Smooth muscle cell (in vitro differentiated cells): ENCODE results near the gene CACNA2D3. TPM values are rescaled to one million over a fixed set of nuclear protein-coding genes. Genes with fewer than 3 reads are reported as not detected.

Source experiments
- DNase-seq: peaks from one replicate; lab custom pipeline; 2025; ENCODE audit not compliant: unreplicated experiment; lab: John Stamatoyannopoulos, UW
- H2AFZ ChIP-seq: fragments of 200-600 bp; sonication (generic); 2 replicates; pipeline ENCODE4 v1.6.0; 2016; ENCODE audit warnings: antibody characterized with exemption, low read depth, mild to moderate bottlenecking
- H3F3A ChIP-seq: fragments of 200-600 bp; sonication (generic); 2 replicates; pipeline ENCODE4 v1.6.0; 2017; ENCODE audit warnings: antibody characterized with exemption, low read depth
- H3K27ac ChIP-seq: fragments of 200-600 bp; sonication (generic); 2 replicates; pipeline ENCODE4 v1.5.1; 2016; ENCODE audit warnings: low read depth, mild to moderate bottlenecking
- H3K27me3 ChIP-seq: fragments of 200-600 bp; sonication (generic); 2 replicates; pipeline ENCODE4 v1.6.1; 2016; ENCODE audit warnings: low read depth, mild to moderate bottlenecking
- H3K36me3 ChIP-seq: fragments of 200-600 bp; sonication (generic); 2 replicates; pipeline ENCODE4 v1.5.1; 2016; ENCODE audit warnings: low read depth
- H3K4me1 ChIP-seq: fragments of 200-600 bp; sonication (generic); 2 replicates; pipeline ENCODE4 v1.5.1; 2016; ENCODE audit warnings: low read depth
- H3K4me2 ChIP-seq: fragments of 200-600 bp; sonication (generic); 2 replicates; pipeline ENCODE4 v1.6.0; 2016; ENCODE audit warnings: mild to moderate bottlenecking
- H3K4me3 ChIP-seq: fragments of 200-600 bp; sonication (generic); 2 replicates; pipeline ENCODE4 v1.5.1; 2016; ENCODE audit warnings: mild to moderate bottlenecking
- H3K79me2 ChIP-seq: fragments of 200-600 bp; sonication (generic); 2 replicates; pipeline ENCODE4 v1.6.0; 2016; ENCODE audit warnings: low read depth, mild to moderate bottlenecking
- H3K9ac ChIP-seq: fragments of 200-600 bp; sonication (generic); 2 replicates; pipeline ENCODE4 v1.6.0; 2016; ENCODE audit warnings: low read depth
- H3K9me3 ChIP-seq: fragments of 200-600 bp; sonication (generic); replicated peaks from 2 replicates; pipeline ENCODE4 v1.5.1; 2016; ENCODE audit warnings: low read depth
- H4K20me1 ChIP-seq: fragments of 200-600 bp; sonication (generic); 2 replicates; pipeline ENCODE4 v1.6.0; 2016; ENCODE audit warnings: low read depth
- WGBS: methylation state at CpG from one replicate; pipeline ENCODE4 v1.1.7; 2016; ENCODE audit warnings: low lambda C conversion rate; 5-methylcytosine and 5-hydroxymethylcytosine counted together
- polyA plus RNA-seq: library from polyadenylated mRNA; unstranded; fragments of >200 nt; fragmentation: Nextera tagmentation; extraction: Ambion mirVana; gene quantifications from 2 replicates; pipeline ENCODE4 v1.2.1, GENCODE V29; 2016
- total RNA-seq: library from RNA; depleted of rRNA; stranded (reverse); fragments of >200 nt; gene quantifications from 2 replicates; pipeline ENCODE4 v1.2.3, GENCODE V29; 2014
- TF ChIP-seq, protein P1 (sequence below): fragments of 200-600 bp; sonication (generic); IDR thresholded peaks from 2 replicates; pipeline ENCODE4 v1.5.1; 2017; ENCODE audit warnings: borderline replicate concordance, mild to moderate bottlenecking, antibody characterized with exemption; ENCODE audit not compliant: insufficient read depth, poor library complexity, severe bottlenecking

CACNA2D3 gene
- total and polyA plus RNA-seq, 2 experiments from 2014 or later, result 0.15 to 0.90 TPM

DNA sequence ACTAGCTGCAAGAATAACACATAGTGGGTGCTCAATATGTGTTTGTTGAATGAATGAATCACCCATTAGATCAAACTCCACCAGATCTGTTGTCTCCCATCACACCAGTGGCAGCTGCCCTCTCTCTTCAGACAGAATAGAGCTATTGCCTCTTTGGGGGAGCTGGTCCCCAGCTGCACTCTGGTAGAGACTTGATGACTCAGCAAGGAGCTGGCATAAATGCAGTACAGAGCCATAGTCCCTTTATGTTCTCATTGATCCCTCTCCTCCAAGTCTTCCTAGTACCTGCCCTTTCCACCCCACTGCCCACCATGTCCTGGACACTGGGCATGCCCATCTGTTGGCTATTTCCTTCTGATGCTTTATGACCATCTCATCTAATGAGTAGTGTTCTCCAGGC lies 443.6 kb downstream of the CACNA2D3 start:
- no peaks in the 10 kb centered on the region for H3K9me3 ChIP-seq
- no peak overlapping the region for H3K9ac ChIP-seq
- no peak overlapping the region for H3K4me3 ChIP-seq
- H3K4me2 ChIP-seq, result no peak overlapping the region
- no peaks in the 10 kb centered on the region for H3K79me2 ChIP-seq
- TF ChIP-seq, protein P1, sequence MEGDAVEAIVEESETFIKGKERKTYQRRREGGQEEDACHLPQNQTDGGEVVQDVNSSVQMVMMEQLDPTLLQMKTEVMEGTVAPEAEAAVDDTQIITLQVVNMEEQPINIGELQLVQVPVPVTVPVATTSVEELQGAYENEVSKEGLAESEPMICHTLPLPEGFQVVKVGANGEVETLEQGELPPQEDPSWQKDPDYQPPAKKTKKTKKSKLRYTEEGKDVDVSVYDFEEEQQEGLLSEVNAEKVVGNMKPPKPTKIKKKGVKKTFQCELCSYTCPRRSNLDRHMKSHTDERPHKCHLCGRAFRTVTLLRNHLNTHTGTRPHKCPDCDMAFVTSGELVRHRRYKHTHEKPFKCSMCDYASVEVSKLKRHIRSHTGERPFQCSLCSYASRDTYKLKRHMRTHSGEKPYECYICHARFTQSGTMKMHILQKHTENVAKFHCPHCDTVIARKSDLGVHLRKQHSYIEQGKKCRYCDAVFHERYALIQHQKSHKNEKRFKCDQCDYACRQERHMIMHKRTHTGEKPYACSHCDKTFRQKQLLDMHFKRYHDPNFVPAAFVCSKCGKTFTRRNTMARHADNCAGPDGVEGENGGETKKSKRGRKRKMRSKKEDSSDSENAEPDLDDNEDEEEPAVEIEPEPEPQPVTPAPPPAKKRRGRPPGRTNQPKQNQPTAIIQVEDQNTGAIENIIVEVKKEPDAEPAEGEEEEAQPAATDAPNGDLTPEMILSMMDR, result no peak
- H3K27ac ChIP-seq, result no peak overlapping the region
- peaks cover 13% of the 10 kb centered on the region for H3K27me3 ChIP-seq
- H4K20me1 ChIP-seq, result no peaks in the 10 kb centered on the region
- H3K4me1 ChIP-seq, result no peaks in the 10 kb centered on the region
- no peak overlapping the region for H2AFZ ChIP-seq
- no peaks in the 10 kb centered on the region for H3F3A ChIP-seq
- DNase-seq, result no peak
- H3K36me3 ChIP-seq, result no peaks in the 10 kb centered on the region

DNA sequence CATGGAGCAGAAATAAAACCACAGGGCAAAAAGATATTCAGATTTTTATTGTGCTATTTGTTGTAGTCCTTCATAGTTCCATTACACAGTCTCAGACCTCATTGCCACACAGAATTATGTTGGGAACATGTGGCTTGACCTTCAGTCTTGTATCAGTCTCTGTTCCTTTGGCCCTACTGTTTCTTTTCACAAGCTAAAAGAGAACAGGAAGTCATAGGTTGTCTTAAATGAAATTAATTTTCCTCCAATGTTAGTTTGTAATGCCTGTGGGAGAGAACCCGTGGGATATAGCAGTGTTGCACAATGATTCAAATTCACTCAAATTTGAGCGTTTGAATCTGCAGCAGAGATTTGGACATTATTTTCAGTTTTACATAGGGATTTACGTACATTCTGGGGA lies 445.6 kb downstream of the CACNA2D3 start:
- H3K9me3 ChIP-seq, result no peaks in the 10 kb centered on the region

DNA sequence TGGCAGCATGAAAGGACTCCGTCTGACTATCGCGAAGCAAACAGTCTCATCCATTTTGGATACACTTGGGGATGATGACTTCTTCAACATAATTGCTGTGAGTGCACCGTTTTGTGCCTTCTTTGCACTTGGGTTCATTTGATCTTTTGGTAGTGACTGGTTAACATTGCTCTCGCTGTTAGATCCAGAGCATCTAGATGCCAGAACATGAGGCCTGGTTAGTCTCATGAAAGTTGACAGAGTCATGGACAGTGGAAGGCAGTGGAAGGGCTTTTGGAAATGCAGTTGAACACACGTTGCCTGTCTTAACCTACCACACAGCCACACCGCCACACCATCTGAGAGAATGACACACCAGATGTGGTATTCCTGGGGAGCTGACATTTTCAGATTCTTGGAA lies 447.7 kb downstream of the CACNA2D3 start:
- Histone ChIP-seq H3K9ac (no peak overlapping the region), H3K36me3 (no peaks in the 10 kb centered on the region), H3K9me3 (no peaks in the 10 kb centered on the region), H2AFZ (no peak overlapping the region), H3K27me3 (peaks cover 13% of the 10 kb centered on the region), H4K20me1 (no peaks in the 10 kb centered on the region), H3K4me2 (no peak overlapping the region), H3F3A (no peaks in the 10 kb centered on the region), H3K79me2 (no peaks in the 10 kb centered on the region), H3K27ac (no peak overlapping the region), H3K4me3 (no peak overlapping the region), H3K4me1 (no peaks in the 10 kb centered on the region)
- no peak for DNase-seq
- TF ChIP-seq, protein P1, result no peak
- WGBS, result 78% methylated on average over 7 of the region's 7 CpGs

More for the DNA sequence above, 445.6 kb downstream of the CACNA2D3 start:
- no peak for DNase-seq
- peaks cover 13% of the 10 kb centered on the region for H3K27me3 ChIP-seq
- H3K27ac ChIP-seq, result no peak overlapping the region
- no peaks in the 10 kb centered on the region for H3F3A ChIP-seq
- H3K79me2 ChIP-seq, result no peaks in the 10 kb centered on the region
- no peak overlapping the region for H2AFZ ChIP-seq
- no peak overlapping the region for H3K4me3 ChIP-seq
- WGBS, result 93% methylated on average over 3 of the region's 3 CpGs
- H3K36me3 ChIP-seq, result no peaks in the 10 kb centered on the region
- TF ChIP-seq, protein P1, result no peak
- H4K20me1 ChIP-seq, result no peaks in the 10 kb centered on the region
- no peaks in the 10 kb centered on the region for H3K4me1 ChIP-seq
- no peak overlapping the region for H3K9ac ChIP-seq
- H3K4me2 ChIP-seq, result no peak overlapping the region

DNA sequence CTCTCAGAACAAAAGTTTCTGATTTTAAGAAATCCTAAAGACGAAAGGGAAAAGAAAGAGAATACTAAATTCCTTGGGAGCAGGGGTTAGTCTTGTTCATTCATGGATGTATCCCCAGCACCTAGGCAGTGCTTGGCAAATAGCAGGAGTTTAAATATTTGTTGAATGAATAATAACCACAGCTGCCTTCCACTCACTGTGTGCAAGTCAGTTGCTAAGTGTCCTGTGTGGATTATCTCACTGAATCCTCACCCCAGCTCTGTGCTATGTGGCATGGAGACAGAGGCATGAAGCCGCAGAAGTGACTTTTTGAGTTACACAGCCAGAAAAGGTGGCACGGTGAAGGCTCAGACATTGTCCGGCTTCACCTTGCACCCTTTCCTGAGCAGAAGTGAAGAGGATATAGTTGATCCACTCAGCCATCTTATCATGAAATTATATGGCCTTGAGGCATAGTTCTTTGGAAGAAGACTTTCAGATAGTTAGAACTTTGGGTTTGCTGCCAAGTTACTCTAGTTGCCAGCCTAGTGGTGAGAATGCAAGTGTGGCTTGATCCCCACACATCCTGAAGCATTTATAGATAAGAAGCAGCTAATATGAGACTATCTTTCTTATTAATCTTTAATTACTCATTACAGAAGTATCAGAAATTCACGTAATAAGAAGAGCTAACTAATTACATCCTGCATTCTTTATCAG lies 450.0 kb downstream of the CACNA2D3 start:
- H2AFZ ChIP-seq, result no peak overlapping the region
- no peaks in the 10 kb centered on the region for H3K4me1 ChIP-seq
- H3K36me3 ChIP-seq, result no peaks in the 10 kb centered on the region
- no peak overlapping the region for H3K4me3 ChIP-seq
- H3K27me3 ChIP-seq, result peaks cover 5% of the 10 kb centered on the region
- H3K27ac ChIP-seq, result peak overlapping the region; percentile 10
- no peak overlapping the region for H3K9ac ChIP-seq
- H3K79me2 ChIP-seq, result no peaks in the 10 kb centered on the region
- no peaks in the 10 kb centered on the region for H3K9me3 ChIP-seq
- no peaks in the 10 kb centered on the region for H3F3A ChIP-seq
- DNase-seq, result no peak
- TF ChIP-seq, protein P1, result no peak
- 82% methylated on average over 5 of the region's 5 CpGs for WGBS
- no peak overlapping the region for H3K4me2 ChIP-seq
- no peaks in the 10 kb centered on the region for H4K20me1 ChIP-seq
